Stimulated activated CD8-positive, alpha-beta memory T cell treated with anti-CD3 and anti-CD28 coated beads, Interleukin-12 subunit alpha, Interleukin-12 subunit beta, amount 100 ng/mL, for 24 hours (primary cell): ENCODE measurements around the gene RPL18A.
A peak's percentile ranks its signal among the peaks of the same experiment; 100 is the strongest.

Source experiments
- DNase-seq: peaks from one replicate; pipeline ENCODE4 v3.0.0-alpha.2; 2020; ENCODE audit errors: extremely low read depth

Gene RPL18A

DNA sequence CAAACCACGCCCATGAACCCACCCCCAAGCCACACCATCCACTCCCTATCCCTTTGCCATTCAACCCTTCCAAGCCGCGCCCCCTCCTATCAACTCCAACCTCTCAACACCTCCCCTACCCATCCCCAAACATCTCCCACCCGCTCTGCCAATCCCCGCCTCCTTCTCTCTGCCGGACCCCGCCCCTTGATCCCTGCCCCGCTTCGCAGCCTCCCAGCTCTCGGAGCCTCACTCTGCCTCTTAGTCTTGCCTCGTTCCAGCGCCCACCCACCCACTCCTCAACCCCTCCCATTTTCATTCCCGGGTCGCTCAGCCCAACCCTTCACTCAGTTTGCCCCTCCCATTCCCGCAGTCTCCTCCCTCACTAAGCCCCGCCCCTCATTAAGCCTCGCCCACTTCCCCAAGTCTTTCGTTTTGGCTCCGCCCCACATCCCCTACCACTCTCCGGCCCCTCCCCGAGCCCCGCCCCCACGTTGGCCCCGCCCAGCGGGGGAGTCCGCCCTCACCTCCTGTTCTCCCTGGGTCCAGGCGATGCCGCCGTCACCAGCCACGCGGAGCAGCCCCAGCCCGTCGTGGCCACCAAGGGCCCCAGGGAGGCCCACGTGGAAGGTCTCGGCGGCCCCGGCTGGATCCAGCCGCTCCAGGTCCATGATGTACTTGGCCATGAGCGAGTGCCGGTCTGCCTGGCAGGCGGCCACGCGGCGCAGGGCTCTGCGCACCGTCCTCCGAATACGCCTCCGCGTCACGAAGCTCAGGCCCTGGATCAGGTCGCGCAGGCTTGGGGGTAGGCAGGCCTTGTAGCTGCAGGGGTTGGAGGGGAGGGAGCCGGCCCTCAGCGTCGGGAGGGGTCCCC is 17.7 kb upstream of the RPL18A start:
- DNase-seq = no peak

DNA sequence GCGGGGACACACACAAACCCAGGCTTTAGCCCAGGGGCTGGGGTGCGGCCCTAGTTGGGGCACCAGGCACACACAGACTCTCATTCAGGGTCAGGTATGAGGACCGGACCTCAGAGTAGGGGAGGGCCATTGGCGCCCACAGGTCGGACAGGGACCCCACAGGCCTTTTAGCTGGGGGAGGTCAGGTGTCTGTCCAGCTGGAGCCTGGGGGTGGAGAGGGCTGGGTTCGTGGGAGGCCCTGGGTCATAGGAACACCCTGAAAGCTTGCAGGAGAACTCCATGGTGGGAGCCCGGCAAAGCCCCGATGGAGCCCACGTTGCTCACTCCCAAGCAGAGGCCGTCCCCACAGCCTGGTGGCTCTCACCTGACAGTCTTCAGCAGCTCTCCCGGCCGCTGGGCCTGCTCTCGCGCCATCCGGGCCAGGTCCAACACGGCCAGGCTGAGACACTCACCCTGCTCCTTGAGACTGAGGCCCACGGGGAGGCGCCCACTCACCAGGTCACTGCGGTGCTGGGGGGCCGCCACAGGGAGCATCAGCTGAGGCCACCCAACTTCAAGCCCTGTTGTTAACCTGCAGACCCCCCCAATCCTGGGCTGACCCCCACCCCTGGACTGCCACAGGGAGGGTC is 16.9 kb upstream of the RPL18A start:
- no peak for DNase-seq

DNA sequence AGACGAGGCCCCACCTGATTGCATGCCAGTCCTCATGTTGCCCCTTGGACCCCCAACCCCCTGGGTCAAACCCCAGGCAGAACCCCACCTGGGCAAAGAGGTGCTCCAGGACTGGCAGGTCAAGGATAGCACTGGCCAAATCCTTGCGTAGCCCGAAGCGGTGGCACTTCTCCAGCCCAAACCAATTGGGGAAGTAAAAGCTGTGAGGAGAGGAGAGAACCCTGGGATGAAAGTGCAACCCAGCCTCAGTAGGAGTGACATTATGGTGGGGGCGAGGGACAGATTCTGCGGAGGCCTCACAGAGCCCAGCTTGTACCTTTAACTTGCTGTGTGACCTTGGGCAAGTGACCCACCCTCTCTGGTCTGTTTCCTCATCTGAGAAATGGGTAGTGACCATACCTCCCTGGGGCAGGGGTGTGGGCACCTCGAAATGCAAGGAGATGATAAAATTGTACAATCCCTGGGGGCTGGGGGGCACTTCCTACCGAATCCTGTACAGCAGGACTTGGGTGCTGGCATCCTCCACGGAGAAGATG is 16.4 kb upstream of the RPL18A start:
- DNase-seq = no peak

DNA sequence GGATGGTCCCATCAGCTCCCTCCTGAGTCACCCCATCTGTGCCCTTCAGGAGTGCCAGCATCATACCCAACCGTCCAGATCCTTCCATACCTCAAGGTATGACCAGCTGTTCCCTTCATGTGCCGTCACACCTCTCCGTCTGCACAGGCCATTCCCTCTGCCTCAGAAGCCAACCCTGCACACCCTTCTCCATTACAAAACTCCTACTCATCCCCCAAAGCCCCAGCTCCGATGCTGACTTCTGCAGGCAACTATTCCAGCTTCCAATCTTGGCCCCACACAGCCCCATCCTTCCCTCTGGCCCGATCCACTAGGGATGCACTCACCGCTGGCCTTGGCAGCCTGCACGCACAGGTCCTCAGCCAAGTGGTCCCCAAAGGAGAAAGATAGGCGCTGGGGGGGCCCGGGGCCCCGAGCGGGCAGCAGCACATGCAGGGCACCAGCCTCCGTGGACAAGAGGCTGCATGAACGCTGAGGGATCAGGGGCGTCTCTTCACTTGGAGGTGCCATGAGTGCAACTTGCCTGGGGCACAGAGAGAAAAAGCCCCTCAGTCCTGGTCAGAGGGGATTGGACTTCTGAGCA is 15.7 kb upstream of the RPL18A start:
- DNase-seq = no peak

DNA sequence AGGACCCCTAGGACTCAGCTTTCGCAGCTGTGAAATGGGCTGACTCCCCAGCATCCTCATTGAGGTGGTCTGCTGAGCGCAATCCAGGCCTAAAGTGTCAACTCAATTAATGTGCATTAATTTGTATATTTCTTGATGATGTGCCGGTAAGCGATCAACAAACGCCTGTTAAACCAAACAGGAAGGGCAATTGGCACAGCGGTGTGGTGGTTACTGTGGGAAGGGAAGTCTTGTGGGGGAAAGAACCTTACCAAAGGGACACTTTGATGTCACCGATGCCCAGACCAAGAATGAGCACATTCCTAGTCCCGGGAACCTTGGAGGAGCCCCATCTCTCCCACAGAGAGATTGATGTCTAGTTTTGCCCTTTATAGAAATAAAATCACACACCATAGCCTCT is 13.6 kb upstream of the RPL18A start:
- no peak for DNase-seq

DNA sequence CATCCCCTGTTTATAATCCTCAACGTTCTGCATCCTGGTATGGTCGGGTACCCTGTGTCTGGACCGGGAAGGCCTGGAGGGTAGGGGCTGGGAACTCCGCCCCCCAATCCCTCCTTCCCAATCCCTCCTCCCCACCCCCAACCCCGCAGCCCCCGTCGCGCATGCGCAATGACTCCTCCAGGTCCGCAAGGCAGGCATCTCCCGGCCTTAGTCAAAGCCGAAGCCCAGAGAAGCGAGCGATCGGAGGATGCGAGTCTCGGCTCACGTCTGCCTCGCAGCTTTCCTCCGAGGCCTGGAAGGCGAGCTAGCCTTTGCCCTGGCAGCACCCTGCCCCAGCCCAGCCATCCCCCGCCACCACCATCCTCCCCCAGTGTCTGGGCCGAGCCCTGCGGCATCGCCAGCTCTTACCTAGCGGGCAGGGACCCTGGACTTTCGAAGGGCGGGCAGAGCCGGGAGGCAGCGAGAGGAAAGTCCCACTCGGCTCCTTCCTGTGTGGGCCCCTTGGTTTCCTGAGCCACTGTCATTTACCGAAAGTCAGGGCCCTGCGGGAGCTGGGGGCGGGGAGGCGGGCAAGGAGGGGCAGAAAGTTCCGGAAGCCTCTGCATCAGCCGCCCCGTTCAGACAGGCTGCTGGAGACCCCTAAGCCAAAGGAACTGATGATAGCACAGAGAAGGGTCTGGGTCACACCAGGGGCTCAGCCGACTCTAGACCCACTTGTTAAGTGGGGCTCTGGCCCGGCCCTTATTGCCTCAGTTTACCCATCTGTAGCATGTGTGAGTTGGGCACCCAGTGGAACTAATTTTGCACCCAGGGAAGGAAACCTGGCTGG is 12.0 kb upstream of the RPL18A start, which contains the start of gene JAK3:
Gene JAK3, minus strand, starts transcription at position 445 of the 829 bp plus-strand sequence. CDS start 3,565 bp downstream, outside the sequence.
- peak; percentile 75 for DNase-seq

DNA sequence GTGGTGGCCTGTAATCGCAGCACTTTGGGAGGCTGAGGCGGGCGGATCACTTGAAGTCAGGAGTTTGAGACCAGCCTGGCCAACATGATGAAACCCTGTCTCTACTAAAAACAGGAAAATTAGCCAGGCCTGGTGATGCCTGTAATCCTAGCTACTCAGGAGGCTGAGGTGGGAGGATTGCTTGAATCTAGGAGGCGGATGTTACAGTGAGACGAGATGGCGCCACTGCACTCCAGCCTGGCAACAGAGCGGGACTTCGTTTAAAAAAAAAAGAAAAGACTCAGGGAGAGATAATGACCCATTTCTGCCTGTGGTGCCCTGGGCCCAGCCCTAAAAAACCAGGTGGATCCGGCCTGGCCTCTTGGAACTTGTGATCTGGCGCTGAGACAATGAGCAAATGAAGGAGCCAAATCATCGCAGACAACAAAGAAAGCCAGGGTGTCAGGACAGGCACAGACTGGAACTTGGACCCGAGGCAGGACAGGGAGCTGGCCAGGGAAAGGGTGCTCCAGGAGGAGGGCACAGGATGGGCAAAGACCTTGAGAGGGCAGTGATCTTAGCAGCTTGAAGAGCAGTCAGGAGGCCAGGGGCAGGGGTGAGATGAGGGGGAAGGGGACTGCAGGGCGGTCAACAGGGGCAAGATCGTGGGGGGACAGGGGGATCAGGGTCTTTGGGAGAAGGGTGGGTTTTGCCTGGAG is 11.0 kb upstream of the RPL18A start:
- no peak for DNase-seq

DNA sequence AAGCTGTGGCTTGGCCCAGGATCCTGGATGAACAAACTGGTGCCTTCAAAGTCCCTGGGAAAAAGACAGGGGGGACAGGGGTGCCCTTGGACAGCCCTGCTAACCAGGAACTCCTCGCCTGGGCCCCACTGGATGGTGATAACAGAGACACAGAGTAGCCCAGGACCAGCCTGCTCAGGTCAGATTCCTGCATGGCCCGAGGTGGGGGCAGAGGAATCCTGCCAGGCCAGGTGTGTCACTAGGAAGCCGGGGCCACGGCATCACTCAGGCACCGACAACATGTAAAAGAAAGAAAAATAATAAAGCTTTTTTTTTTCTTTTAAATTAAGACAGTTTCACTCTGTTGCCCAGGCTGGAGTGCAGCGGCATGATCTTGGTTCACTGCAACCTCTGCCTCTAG is 5.6 kb upstream of the RPL18A start:
- DNase-seq = no peak

DNA sequence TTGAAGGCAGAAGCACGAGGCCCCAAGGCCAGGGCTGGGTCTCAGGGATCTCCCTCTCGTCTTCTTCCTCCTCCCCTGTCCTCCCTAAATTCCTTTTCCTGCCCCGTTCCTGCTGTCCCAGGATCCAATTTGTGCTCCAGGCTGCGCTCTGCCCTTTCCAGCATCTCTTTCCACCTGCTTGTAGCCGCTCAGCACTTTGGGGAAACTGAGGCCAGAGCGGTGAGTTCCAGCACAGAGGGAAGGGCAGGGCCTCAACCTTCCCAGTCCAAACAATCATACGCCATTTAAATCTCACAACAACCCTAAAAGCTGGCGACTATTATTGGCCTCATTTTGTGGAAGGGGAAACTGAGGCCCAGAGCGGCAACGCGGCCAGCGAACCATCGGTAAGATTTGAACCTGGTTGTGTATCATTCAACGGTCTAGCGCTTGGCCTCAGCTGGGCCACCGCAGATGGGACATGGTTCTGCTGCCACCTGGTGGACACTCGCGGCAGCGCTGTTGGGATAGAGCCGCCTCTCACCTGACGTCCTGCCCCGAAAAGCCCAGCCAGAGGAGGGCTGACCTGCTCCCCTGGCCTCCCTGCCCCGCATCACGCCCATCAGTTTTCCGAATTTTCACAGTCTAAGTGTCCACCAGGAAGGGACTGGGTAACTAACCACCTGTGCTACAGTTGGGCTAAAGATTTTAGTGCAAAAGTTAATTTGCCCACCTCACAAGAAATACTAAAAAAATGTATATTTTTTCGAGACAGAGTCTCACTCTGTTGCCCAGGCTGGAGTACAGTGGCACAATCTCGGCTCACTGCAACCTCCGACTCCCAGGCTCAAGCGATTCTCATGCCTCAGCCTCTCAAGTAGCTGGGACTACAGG is 4.2 kb upstream of the RPL18A start:
- peak; percentile 74 for DNase-seq

DNA sequence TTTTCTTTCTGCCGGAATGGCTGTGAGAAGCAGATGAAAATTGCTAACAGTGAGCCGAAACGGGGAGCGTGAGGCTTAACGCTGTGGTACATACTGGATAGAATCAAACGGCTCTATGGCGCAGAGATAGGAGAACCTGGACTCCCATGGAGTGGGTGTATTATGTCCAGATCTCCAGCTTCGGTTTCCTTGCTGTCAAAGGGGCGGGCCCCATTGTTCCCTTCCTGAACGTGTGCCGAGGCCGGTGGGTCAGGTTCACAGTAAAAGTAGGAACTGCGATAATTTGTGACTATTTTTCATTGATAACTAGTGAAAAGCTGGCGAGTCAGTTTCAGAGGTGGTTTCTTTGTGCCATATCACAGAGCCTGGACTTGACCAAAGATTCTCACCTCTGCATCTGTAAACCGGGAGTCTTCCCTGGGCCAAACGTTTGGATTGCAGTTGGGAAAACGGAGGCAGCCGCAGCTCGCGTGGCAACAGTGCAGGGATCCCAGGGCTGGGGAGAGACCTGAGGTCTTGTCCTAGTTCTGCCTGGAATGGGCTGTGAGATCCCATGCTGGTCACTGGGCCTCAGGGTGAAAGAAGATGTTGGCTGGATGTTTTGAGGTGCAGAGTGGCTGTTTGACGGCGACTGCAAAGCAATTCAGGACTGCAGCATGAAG is 752 bp downstream of the RPL18A start:
- DNase-seq = no peak

DNA sequence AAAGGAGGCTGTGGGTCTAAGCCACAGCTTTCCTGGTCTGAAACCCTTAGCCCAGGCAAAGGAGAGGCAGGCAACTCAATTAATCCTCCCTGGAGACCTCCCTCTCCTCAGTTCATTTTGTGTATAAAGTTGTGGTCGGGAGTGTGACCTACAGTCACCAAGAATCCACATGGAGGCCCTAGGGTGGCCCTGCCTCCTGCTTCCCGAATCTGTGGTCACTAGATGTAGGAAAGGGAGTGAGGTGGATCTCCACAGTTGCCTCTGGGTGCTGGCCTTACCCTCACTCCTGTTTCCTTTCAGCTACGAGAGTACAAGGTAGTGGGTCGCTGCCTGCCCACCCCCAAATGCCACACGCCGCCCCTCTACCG is 1.3 kb downstream of the RPL18A start:
- no peak for DNase-seq

DNA sequence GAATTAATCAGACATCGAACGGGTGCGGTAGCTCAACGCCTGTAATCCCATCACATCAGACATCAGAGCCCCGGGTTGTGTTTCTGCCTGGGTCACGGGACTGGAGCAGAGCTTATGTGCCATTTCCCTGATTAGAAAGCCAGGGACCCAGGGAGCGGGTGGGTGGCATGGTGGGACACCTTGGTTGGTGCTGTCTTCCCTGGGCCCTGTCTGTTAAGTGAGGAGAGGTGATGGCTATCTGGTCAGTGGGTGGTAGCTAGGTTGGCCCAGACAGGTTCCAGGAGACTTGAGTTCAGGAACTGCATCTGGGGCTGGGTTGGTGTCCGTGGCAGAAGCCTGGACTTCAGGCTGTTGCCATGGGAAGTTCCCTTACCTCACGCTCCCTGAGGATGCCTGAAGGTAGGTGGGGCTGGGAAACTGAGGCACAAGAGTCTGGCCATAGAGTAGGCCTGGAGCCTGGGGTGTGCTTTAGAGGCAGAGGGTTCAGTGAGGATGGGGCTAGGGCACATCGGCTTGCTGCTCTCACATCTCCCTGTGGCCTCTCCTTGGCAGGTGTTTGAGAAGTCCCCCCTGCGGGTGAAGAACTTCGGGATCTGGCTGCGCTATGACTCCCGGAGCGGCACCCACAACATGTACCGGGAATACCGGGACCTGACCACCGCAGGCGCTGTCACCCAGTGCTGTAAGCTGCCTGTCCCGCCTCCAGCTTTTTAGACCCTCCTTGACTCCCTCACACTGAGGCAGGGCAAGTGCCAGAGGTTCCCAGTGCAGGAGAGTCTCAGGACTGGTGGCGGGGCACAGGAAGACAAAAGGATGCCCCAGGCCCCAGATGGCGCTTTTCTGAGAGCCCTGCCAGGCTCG is 2.1 kb downstream of the RPL18A start:
- DNase-seq = no peak

DNA sequence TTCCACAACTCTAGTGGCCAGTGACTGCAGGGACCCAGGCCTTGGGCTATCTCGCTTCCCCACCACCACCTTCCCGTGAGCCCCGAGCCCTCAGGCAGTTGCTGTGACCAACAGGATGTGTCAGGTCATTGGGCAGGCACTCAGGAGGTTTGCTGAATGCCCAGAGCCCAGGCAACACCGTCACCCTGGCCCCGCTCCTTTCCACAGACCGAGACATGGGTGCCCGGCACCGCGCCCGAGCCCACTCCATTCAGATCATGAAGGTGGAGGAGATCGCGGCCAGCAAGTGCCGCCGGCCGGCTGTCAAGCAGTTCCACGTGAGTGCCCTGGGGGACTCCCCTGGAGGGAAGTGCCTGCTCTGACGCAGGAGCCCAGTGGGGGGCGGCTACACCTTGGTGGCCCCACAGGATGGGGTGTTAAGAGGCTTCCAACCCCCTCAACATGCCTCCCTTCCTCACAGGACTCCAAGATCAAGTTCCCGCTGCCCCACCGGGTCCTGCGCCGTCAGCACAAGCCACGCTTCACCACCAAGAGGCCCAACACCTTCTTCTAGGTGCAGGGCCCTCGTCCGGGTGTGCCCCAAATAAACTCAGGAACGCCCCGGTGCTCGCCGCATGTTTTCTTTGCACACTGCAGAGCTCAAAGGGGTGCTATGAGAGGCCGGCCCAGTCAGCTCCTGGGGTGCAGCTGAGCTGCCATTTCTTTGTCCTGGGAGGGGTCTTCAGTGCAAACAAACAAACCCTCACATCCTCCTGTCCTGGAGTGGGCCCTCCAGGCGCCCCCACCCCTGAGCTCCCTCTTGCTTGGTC is 3.2 kb downstream of the RPL18A start:
- no peak for DNase-seq

DNA sequence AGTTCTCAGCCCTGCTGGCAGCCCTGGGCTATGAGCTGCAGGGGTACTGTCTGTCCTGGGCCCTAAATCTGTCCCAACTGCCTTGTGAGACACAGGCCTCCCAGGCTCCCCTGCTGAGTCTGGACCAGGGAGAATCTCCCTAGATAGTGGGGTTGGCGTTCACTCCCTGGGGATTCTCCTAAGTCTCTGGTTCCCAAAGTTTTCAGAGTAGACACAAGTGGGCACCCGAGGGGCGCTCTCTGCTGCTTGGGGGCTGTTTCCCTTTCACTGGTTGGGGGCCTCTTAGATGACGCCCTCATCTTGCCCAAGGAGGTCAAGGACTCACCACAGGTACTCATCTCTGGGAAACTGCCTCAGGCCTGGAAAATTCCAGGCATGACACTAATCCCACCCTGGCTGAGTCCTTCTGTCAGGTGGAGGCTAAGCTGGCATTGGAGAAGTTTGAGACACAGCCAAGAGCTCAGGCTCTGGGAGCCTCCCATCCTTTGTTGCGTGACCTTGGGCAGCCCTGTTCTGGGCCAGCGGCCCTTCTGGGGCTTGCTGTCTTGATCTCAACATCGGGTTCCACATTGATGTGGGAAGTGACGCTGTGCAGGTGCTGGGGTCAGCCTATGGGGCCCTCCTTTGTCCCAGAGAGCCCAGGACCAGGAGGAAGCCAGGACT is 3.9 kb downstream of the RPL18A start:
- DNase-seq = no peak

DNA sequence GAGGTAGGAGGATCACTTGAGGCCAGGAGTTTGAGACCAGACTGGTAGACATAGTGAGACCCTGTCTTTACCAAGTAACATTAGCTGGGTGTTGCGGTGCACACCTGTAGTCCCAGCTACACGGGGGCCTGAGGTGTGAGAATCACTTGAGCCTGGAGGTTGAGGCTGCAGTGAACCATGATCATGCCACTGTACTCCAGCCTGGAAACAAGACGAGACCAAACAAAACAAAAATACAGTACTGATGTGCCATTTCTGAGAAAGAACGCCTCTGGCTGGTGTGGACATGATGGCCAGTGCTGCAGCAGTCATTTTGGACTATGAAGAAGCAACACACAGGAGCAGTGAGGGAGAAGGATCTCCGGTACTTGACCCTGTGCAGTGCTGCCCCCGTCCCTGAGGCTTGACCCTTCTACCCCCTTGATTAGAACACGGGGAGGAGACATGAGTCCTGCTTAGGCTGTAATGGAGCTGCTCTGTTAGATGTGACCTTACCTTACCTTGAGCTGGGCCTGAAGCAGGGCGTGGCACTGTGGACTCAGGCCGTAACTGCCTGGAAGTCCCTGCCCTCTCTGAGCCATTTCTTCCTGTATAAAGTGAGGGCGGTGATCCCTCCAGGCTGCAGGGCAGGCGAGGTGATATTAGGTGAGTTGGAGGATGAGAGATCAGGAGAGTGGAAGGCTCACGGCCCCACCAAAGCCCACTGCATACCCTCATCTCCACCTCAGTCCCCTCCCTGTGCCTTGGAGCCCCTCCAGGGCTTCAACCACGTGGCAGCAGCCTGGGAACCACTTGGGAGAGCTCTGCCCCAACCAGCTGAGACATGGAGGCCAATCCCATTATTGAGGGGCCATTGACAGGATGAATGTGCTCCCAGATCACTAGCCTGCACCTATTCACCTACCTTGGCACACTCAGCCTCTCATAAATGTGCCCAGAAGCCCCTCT is 5.9 kb downstream of the RPL18A start:
- no peak for DNase-seq

DNA sequence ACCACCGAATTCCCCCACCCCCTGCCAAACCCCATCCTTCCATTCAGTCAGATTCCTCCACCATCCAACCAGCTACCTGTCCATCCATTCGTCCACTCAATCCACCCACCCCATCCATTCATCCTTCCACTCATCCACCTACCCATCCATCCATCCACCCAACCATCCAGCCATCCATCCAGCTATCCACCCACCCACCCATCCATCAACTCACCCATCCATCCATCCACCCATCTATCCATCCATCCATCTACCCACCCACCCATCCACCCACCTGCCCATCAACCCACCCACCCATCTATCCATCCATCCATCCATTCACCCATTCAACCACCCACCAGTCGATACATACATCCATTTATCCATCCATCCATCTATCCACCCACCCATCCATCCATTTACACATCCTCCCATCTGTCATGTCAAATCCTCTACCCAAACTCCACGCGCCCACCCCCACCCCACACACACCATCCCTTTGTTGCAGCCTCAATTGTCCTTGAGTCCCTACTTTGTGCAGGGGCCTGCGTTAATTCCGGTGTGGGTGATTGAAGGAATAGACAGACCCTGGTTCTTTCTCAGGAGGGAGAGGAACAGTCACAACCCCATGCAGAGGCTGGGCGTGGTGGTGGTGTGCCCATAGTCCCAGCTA is 6.7 kb downstream of the RPL18A start:
- DNase-seq = no peak
